DMS114 treated with DMSO at 0.1 percent for 48 hours (cell line): ENCODE measurements around the gene SLC9A9.

ENCODE experiments used
- DNase-seq: peaks from one replicate; lab custom pipeline; 2025; ENCODE audit not compliant: unreplicated experiment; lab: John Stamatoyannopoulos, UW

Gene SLC9A9

DNA sequence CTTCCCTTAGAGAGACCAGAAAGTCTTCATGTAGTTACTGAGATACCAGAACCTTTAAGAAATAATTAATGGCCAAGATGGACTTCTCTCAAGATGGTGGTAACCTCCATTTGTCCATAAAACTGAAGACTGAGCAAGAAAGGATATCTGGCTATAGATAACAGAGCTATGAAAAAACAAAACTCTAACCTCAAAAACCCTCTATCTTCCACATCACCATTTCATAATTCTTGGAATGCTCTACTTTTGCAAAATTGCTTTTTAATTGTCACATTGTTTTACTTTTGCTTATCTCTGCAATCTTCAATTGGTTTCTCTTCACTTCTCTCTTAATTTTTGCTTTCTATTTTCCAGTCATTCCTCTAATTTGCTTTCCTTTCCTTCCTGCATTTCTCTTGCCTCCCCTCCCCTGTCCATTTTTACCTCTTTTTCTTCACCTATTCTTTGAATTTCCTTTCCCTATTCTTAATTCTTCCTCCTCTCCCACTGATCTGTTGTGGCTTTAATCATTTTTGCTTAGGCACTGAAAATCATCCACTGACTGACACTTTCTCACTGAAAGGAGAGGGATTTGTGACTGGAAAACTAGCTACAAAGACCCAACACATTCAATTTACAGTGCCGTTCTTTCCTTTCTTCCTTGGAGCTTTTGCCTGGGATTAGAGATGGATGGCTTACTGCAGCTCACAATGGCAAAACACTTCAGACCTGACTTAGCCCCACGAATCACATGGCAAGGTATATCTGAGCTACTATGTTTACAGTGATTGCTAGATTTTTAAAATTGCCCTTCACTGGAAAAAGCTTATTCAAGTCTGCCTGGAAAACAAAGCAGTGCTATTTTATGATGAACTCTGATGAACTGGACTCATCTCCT is 485.9 kb downstream of the SLC9A9 start:
- no peak for DNase-seq

- no peak for DNase-seq
Observed at GRCh38 chr3:143361589-143361988, 486.7 kb downstream of the SLC9A9 start.

DNA sequence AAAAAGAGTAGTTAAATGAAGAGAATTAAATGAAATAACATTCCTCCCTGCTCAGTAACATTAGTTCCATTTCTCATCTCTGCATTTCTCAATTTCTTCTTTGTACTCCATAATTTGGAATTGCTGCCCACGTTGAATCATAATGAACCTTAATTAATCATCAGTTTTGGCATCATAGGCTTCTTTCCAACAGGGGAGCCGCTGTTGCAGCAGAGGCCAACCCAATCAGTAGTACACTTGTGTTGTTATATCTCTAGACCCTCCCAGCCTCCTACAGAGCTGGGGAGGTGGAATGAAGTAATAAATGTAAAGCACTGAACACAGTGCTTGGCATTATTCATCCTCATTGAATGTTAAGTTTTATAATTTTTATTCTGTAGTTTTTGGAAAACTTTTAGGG is 488.0 kb downstream of the SLC9A9 start:
- DNase-seq = no peak

- DNase-seq = no peak
Observed at GRCh38 chr3:143358793-143359491, 489.3 kb downstream of the SLC9A9 start.

DNA sequence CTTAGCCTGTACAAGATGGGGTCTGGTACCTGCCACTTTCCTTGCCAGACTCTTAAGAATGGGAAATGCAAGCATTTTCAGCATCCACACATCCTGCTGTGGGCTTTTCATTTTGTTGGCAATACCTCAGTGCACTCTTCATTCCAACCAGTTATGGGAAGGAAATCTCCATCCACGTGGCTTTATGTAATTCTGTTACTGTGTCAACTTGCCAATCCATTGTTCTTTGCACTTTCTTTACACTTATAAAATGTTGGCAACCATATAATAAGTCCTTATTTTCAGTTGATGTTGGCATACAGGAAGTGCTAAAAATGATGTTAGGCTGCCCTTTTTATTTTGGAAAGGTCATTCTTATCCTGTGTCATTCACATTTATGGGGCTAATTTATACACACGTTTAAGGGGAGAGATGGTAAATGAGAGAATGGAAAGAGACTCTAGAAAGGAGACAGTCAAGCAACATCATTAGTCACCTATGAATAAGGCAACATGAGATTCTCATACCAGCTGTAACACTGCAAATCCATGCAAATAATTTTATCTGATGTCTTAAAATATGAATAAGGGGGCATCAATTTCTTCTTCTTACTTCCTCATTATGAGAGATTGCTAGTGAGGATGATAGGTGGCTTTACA is 490.0 kb downstream of the SLC9A9 start:
- DNase-seq = no peak

- DNase-seq = no peak
Observed at GRCh38 chr3:143357700-143358099, 490.6 kb downstream of the SLC9A9 start.

- no peak for DNase-seq
Observed at GRCh38 chr3:143356839-143357238, 491.4 kb downstream of the SLC9A9 start.

DNA sequence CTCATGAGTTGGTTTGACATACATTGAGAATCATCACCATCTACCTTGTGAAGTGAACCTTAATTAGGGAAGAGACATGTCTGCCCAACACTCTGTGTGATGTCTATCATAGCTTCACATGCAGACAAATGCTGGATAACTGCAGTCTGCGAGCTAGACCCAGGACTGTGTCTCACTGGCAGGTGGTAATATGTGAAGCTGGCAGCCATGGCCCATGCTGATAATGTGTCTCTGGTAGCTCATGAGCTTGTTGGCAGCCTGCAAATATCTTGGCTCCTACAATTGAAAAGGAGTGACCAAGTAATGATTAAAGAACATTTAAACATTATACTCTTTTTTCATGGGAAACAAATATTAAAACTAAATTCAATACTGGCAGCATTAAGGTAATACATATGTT is 493.9 kb downstream of the SLC9A9 start:
- no peak for DNase-seq

- no peak for DNase-seq
Observed at GRCh38 chr3:143352850-143353550, 495.3 kb downstream of the SLC9A9 start.

DNA sequence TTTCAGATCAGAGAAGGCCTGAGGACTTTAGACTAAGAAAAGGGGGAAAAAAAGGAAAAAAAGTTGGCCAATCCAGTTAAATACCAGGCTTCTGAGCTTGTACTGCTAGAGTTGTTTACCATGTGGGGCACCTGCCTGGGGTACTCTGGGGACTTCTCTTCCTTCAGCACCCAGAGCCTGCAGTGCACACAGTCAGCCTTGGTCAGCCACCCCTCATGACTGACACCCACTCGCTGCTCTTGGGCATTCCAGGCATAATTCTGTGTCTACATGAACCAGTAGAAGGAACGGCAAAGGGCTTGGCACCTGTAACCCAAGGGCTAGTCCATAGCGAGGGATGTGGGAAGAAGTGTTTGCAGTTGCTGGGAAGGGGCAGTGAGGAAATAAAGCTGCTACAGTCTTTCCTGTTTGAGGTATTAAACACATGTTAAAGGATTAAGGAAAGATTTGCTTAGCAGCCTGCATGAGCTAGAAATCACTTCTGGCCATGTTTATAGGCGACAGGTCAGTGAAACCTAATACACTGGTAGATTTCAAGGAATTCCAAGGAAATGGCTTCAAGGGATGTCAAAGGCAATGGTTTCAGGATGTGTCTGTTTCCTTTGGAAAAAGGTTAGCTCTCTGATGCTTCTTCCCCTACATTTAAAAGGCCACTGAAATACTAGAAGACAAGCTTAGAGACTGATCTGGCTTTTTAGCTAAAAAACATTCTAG is 496.2 kb downstream of the SLC9A9 start:
- DNase-seq = no peak

DNA sequence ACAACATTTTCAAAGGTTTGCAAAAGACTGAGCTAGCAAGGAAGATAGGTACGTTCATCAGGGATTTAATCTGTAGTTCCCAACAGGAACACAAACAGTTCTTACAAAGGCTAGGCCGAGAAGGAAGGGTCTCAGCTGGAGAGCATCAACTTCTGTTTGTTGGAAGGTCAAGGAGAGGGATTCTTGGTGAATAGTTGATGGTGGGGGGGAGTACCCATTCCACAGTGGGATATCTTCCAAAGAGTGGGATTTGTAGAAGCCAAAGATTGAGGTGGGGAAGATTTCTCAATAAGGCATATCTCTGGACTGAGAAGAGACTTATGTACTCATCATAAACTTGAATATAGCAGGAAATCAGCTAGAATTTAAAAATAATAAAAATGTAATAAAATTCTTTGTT is 496.9 kb downstream of the SLC9A9 start:
- DNase-seq = no peak

GRCh38 chr3:143349455-143349854 is 498.8 kb downstream of the SLC9A9 start:
- DNase-seq = no peak

DNA sequence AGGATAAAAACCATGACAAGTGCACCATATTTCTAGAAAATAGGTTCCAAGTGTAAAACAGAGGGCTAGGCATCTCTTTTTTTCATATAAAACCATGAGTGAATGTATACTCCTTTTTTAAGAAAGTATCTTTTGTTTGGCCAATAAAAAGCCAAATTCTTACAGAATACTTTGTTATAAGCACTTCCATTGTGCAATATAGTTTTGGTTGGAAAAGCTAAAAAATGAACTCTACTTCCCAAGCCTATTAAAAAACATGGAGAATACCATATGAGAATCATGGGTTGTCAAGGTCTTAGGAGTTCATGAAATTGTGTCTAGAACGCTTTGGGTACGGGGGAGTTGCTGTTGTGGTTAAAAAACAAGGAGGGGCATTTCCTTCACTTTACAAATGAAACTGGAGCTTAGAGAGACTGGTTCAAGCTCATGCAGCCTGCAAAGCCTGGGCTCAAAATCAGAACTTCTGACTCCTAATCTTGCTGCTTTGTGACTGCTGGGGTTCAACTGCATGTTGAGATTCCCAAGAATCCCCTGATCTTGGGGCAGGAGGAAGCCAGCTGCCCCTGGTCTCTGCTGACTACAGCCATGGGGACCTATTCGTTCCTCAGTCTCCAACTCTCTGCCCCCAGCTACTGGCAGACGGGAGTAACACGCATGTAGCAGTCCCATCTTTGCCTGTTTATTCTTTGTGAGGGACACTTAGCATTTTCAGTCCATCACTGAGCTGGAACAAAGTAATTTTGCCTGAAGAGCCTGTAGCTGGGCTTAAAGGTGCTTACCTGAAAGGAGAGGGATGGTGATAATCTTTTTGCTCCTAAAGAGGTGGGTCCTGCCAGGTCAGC is 499.6 kb downstream of the SLC9A9 start:
- DNase-seq = no peak

DNA sequence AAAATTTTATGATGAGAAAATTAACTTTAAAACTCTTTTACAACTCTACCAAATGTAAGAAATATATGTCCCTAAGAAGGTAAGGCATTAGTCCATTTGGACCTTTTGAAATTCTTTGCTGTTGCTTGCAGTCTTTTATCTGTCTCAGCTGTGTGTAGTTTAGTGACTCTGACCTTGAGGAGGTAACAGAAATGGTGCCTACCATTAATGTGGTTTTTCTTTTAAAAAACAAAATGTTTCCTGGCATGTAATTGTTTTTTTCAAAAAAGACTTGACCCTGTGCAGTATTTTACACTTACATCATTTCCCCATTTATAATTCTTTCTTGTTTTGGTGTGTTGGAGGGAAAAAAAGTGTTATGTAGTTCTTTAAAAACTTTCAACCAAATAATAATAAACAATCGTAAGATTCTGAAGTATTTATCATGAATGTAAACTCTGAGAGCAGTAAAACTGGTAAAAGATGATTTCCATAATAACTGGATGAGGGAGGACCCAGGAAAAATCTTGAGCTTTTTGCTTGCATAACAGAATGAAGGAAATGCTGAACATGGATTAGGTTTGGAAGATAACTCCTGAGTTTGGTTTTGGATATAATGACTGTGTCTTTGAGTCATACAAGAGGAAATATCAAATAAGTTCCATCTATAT is 503.6 kb downstream of the SLC9A9 start:
- no peak for DNase-seq

DNA sequence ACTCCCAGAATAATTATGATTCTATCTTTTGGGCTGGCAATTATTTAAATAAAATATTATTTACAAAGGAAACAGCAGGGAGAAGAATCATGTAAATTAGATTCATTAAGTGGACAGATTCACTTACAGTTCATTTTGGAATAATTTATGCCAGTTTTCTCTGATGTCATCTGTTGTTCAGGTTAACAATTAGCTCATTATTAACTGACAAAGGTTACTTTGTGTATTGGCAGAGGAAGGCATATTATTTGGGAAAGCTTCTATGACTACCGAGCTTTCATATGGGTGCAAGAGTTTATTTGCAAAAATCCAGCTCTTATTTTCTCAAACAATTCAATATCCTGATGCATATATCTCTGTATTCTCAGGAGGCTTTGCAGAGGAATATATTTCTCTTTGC is 504.3 kb downstream of the SLC9A9 start:
- DNase-seq = no peak

DNA sequence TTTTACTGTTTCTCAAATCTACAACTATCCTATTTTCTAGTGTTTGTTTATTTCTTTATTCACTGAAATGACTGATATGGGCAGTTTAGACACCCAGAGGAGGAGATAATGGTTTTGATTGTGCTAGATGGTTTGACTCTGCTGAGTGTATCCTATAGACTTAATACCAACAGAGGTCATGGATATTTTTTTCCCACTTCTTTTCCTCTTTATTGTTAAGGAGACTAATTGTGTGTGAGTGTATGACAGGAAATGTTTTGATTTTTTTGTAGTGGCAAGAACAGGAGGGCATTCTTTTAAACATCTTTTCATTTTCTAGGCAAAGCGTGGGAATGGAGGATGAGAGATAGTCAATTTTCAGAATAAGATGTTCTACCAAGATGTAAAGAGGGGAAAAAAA is 505.2 kb downstream of the SLC9A9 start:
- DNase-seq = no peak

DNA sequence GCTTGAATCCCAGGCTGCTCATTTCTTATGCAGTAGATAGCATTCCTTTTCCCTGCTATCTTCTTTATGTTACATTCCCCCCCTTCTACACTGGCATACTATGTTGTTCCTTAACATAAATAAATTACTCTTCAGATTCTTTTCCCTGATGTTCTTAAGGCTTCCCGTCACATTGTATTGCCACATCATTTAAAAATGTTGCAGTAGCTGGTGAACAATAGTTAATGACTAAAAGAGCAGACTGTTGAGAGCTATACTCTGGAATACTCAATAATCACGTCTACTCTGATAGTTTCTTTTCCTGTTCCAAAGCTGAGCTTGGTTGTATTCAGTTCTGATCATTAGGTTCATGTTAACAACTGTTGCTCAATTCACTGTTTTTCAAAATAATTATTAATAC is 508.8 kb downstream of the SLC9A9 start:
- DNase-seq = no peak

DNA sequence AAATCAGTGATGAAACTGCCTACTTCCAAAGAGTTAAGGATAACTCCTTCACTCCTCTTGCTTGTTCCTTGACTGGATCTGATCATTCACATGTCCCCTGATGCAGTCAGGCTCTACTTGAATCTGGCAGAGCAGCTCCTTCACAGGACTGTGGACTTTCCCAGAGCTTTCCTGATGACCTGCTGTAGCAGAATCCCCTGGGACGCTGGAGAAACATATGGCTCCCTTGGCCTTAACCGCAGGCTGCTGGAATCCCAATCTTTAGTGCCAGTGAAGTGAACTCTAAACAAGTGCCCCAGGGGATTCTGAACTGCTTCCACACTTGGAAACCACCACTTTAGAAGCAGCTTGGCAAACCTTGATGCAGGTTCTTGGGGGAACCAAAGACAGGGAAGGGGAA is 510.9 kb downstream of the SLC9A9 start:
- no peak for DNase-seq

DNA sequence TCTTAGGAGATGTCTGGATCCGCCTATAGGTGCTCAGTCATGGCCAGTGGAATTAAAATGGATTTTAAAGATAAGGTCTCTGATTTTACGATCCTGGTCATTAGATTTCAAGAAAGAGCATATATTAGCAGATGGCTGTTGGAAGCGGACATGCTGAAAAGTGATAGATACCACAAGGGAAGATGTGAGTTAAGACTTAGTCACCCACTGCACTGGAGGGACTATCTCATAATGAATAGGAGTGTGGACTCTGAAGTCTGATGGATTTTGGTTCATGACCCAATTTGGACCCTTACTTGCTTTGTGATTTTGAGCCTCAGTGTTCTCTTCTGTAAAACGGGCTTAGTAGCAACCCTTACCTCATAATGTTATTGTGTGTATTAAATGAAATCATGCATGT is 514.0 kb downstream of the SLC9A9 start:
- DNase-seq = no peak
